GM12878 (cell line): ENCODE measurements around the gene AKAP5. TPM values are rescaled to one million over a fixed set of nuclear protein-coding genes. Genes with fewer than 3 reads are reported as not detected.

ENCODE experiments used
- ATAC-seq: fragments of 200-7000 bp; cut with Tn5 transposase; 3 replicates; pipeline ENCODE4 v1.9.1; 2020; ENCODE audit warnings: mild to moderate bottlenecking, moderate library complexity
- BruUV-seq: library from RNA; stranded (reverse); fragments of 400-500 nt; replicated peaks from 2 replicates; lab custom pipeline; 2021; lab: Mats Ljungman, UMichigan
- CTCF ChIA-PET: fragments of 300-600 bp; sonication (Branson Sonifier 250); formaldehyde crosslinking; extraction: SDS; loops from one replicate; lab custom pipeline; 2021; ENCODE audit warnings: inconsistent platforms; lab: Yijun Ruan, JAX
- POLR2A ChIA-PET: fragments of 350-600 bp; formaldehyde crosslinking; extraction: SDS; loops from one replicate; lab custom pipeline; 2021; ENCODE audit warnings: inconsistent platforms; lab: Charles Lee
- RAD21 ChIA-PET: fragments of 300-600 bp; sonication (Branson Sonifier 250); formaldehyde crosslinking; loops from one replicate; lab custom pipeline; 2023; ENCODE audit warnings: antibody characterized with exemption; ENCODE audit not compliant: unreplicated experiment; lab: Charles Lee
- SMC1A ChIA-PET: fragments of 300-600 bp; sonication (Branson Sonifier 250); formaldehyde crosslinking; loops from one replicate; lab custom pipeline; 2023; ENCODE audit not compliant: unreplicated experiment, uncharacterized antibody; lab: Charles Lee
- DNase-seq: peaks from one replicate; pipeline ENCODE4 v3.0.0-alpha.2; 2011; ENCODE audit warnings: low read depth, low spot score
- FAIRE-seq: peaks from 3 replicates; lab custom pipeline; 2011; peaks lifted over from hg19 to GRCh38; lab: Jason Lieb, UNC
- H2AFZ ChIP-seq: 2 replicates; pipeline ENCODE4 v1.6.0; 2011; ENCODE audit warnings: low read depth, low read length, control low read depth; ENCODE audit not compliant: control insufficient read depth
- H3K27ac ChIP-seq: 2 replicates; pipeline ENCODE4 v1.5.1; 2011; ENCODE audit warnings: control low read depth; ENCODE audit not compliant: control insufficient read depth, insufficient read depth
- H3K27me3 ChIP-seq, 2 experiments: replicated peaks in 1 of 2; 2 replicates each; pipeline versions ENCODE4 v1.6.0 to v1.6.1; 2011; ENCODE audit warnings: low read length in 1 of 2; ENCODE audit not compliant: control insufficient read depth in 2 of 2, insufficient read depth in 2 of 2
- H3K36me3 ChIP-seq, 2 experiments: 2 replicates each; pipeline ENCODE4 v1.5.1; 2011; ENCODE audit warnings: low read length in 1 of 2; ENCODE audit not compliant: control insufficient read depth in 2 of 2, insufficient read depth in 2 of 2
- H3K4me1 ChIP-seq: 2 replicates; pipeline ENCODE4 v1.6.1; 2011; ENCODE audit warnings: mild to moderate bottlenecking, low read length, moderate library complexity, mixed read lengths; ENCODE audit not compliant: control insufficient read depth, insufficient read depth
- H3K4me2 ChIP-seq: 2 replicates; pipeline ENCODE4 v1.6.0; 2011; ENCODE audit warnings: control low read depth; ENCODE audit not compliant: control insufficient read depth, insufficient read depth
- H3K4me3 ChIP-seq: fragments of 200-600 bp; sonication (generic); 2 replicates; pipeline ENCODE4 v1.5.1; 2016
- H3K79me2 ChIP-seq: 2 replicates; pipeline ENCODE4 v1.6.0; 2011; ENCODE audit warnings: low read length; ENCODE audit not compliant: control insufficient read depth, insufficient read depth
- H3K9ac ChIP-seq: 2 replicates; pipeline ENCODE4 v1.8.0; 2011; ENCODE audit warnings: low read length, control low read depth, mixed read lengths; ENCODE audit not compliant: control insufficient read depth, insufficient read depth
- H3K9me3 ChIP-seq: replicated peaks from 3 replicates; pipeline ENCODE4 v1.5.1; 2011; ENCODE audit warnings: mild to moderate bottlenecking, low read length; ENCODE audit not compliant: control insufficient read depth, insufficient read depth
- H4K20me1 ChIP-seq: 2 replicates; pipeline ENCODE4 v1.6.0; 2011; ENCODE audit not compliant: control insufficient read depth, insufficient read depth
- EP300 ChIP-seq, 2 experiments: fragments of 150-350 bp in 1 of 2; IDR thresholded peaks; 2 replicates each; pipeline ENCODE4 v1.6.1; 2011 to 2012; ENCODE audit warnings: low read depth in 2 of 2, low read length in 2 of 2, borderline replicate concordance in 1 of 2, improper control_type of control experiment in 1 of 2, inconsistent platforms in 1 of 2; ENCODE audit not compliant: control insufficient read depth in 1 of 2
- ETV6 ChIP-seq, 2 experiments: fragments of 450-650 bp in 1 of 2; IDR thresholded peaks in 1 of 2; conservative IDR thresholded peaks in 1 of 2; 2 replicates each; pipeline ENCODE4 v1.6.1; 2014; ENCODE audit warnings: antibody characterized with exemption in 1 of 2, borderline replicate concordance in 1 of 2, low read depth in 1 of 2, mild to moderate bottlenecking in 1 of 2, moderate library complexity in 1 of 2
- HDAC2 ChIP-seq: fragments of 200-600 bp; sonication (generic); IDR thresholded peaks from 2 replicates; pipeline ENCODE4 v1.6.1; 2017
- KLF5 ChIP-seq: fragments of 450-650 bp; IDR thresholded peaks from 2 replicates; pipeline ENCODE4 v1.6.1; 2014; ENCODE audit warnings: mild to moderate bottlenecking; ENCODE audit not compliant: partially characterized antibody
- NFYA ChIP-seq: IDR thresholded peaks from 2 replicates; pipeline ENCODE4 v1.6.1; 2011; ENCODE audit warnings: low read depth, mild to moderate bottlenecking, low read length, improper control_type of control experiment, borderline replicate concordance
- NR2F1 ChIP-seq: fragments of 450-650 bp; conservative IDR thresholded peaks from 2 replicates; pipeline ENCODE4 v1.6.1; 2017; ENCODE audit warnings: mild to moderate bottlenecking
- PAX5 ChIP-seq: IDR thresholded peaks from 2 replicates; pipeline ENCODE4 v1.6.1; 2011; ENCODE audit warnings: low read depth, low read length, borderline replicate concordance
- PAX8 ChIP-seq: fragments of 450-650 bp; IDR thresholded peaks from 2 replicates; pipeline ENCODE4 v1.6.1; 2017; ENCODE audit warnings: mild to moderate bottlenecking, moderate library complexity
- PBX3 ChIP-seq: IDR thresholded peaks from 2 replicates; pipeline ENCODE4 v1.6.1; 2011; ENCODE audit warnings: mild to moderate bottlenecking, low read depth, low read length, moderate library complexity; ENCODE audit not compliant: insufficient replicate concordance
- RUNX3 ChIP-seq: IDR thresholded peaks from 2 replicates; pipeline ENCODE4 v1.6.1; 2012; ENCODE audit warnings: low read length, inconsistent platforms
- SMAD5 ChIP-seq: IDR thresholded peaks from 2 replicates; pipeline ENCODE4 v1.6.1; 2016; ENCODE audit warnings: antibody characterized with exemption, low read depth
- SRF ChIP-seq, 2 experiments: IDR thresholded peaks; 2 replicates each; pipeline ENCODE4 v1.6.1; 2011; ENCODE audit warnings: low read depth in 2 of 2, low read length in 2 of 2, mild to moderate bottlenecking in 1 of 2, moderate library complexity in 1 of 2
- SUPT20H ChIP-seq: IDR thresholded peaks from 2 replicates; pipeline ENCODE4 v1.6.1; 2011; ENCODE audit warnings: low read depth, mild to moderate bottlenecking, low read length, moderate library complexity, borderline replicate concordance; ENCODE audit not compliant: control insufficient read depth
- SUZ12 ChIP-seq: fragments of 200-600 bp; sonication (generic); IDR thresholded peaks from one replicate; pipeline ENCODE4 v1.6.1; 2018; ENCODE audit warnings: antibody characterized with exemption, mild to moderate bottlenecking; ENCODE audit not compliant: unreplicated experiment
- TARDBP ChIP-seq: IDR thresholded peaks from 2 replicates; pipeline ENCODE4 v1.6.1; 2016; ENCODE audit warnings: borderline replicate concordance
- YBX1 ChIP-seq: fragments of 450-650 bp; IDR thresholded peaks from 2 replicates; pipeline ENCODE4 v1.6.1; 2016; ENCODE audit warnings: antibody characterized with exemption
- ZNF384 ChIP-seq: IDR thresholded peaks from 2 replicates; pipeline ENCODE4 v1.6.1; 2012; ENCODE audit warnings: low read depth, mild to moderate bottlenecking, low read length, improper control_type of control experiment, borderline replicate concordance
- WGBS: methylation state at CpG from one replicate; pipeline ENCODE4 v1.1.6; 2016; ENCODE audit warnings: low lambda C conversion rate; ENCODE audit not compliant: insufficient replicate concordance, insufficient coverage; ENCODE audit errors: missing lambda C conversion rate; 5-methylcytosine and 5-hydroxymethylcytosine counted together
- in situ Hi-C: fragments of 300-500 bp; cut with MboI; formaldehyde crosslinking; loops from 9 replicates; pipeline ENCODE4 v1.14.3; 2018; ENCODE audit warnings: mixed read lengths
- intact Hi-C: fragments of 100-400 bp; cut with micrococcal nuclease; formaldehyde crosslinking; loops from one replicate; pipeline ENCODE4 v1.14.2; 2022; ENCODE audit not compliant: unreplicated experiment
- polyA plus RNA-seq, 11 experiments: library from polyadenylated mRNA; depleted of rRNA in 4 of 11; unstranded in 6 of 11; stranded (reverse) in 5 of 11; fragments of >200 nt; fragmentation: Nextera tagmentation in 4 of 11; fragmentation: Illumina TruSeq in 1 of 11; extraction: Ambion mirVana in 4 of 11; extraction: Trizol in 1 of 11; gene quantifications; 1 replicate in 1 of 11; 2 replicates in 10 of 11; pipeline versions ENCODE4 v1.2.1 to v1.2.3, GENCODE V29; 2011 to 2016; ENCODE audit warnings: inconsistent platforms in 2 of 11, missing spikeins in 2 of 11, low read depth in 1 of 11
- total RNA-seq, 4 experiments: library from RNA; depleted of rRNA in 3 of 4; stranded (reverse); fragments of >200 nt in 3 of 4; fragmentation: Illumina TruSeq in 1 of 4; extraction: Trizol in 1 of 4; gene quantifications; 2 replicates each; pipeline versions ENCODE4 v1.2.1 to v1.2.3, GENCODE V29; 2013 to 2021

Gene AKAP5
- total and polyA plus RNA-seq, 10 of the 15 experiments (the other 5 are each of a cell fraction or from before 2014, with no cell fraction given): 0.45 to 5.1 (median 1.7) TPM

DNA sequence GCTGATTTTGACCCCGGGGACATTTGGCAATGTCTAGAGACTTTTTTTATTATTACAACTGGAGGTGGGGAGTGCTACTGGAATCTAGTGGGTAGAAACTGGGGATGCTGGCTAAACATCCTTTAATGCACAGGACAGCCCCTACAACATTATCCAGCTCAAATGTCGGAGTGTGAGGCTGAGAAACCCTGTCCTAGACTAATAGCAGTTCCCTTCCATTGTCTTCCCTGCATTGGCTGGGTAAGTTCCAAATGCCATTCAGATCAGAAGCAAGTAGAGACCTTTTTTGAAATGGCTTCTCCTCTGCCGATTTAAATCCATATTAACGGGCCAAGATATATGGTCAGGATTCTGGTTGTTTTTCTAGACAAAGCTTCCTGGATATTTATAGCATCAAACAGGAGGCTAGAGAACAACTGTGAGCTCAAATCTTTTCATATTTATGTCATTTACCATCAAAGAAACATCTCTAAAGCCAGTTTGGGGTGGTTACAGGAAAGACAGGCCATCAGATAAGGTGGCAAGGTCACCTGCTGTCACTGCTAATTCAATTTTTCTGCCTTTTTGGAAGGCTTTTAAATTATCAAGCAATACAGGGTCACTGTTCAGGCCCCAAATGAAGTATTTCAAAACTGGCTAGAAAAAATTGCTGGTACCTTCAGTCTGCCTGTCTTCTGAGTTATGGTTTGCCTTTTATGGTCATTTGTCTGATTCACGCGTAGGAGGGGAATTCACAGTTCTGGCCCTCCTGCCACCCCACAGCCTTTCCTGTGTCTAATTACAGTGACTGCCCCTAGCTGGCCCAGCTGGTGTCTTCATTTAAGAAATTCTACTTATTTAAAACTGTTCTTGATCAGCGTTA lies 20.1 kb upstream of the AKAP5 start (continued):
- TF ChIP-seq NR2F1: peak; percentile 67
- no peak for TF ChIP-seq PAX8
- TF ChIP-seq YBX1: no peak
- peak; percentile 76 for TF ChIP-seq RUNX3
- no peak for TF ChIP-seq SUPT20H
- no peak for TF ChIP-seq NFYA
- no peak for TF ChIP-seq ETV6 (conservative IDR thresholded peaks at IDR 0.05 in 1 of 2, IDR thresholded peaks at IDR 0.05 in 1 of 2; ENCODE audit: borderline replicate concordance in 1 of 2, low read depth in 1 of 2)
- TF ChIP-seq, all 136 proteins: peak for 45

DNA sequence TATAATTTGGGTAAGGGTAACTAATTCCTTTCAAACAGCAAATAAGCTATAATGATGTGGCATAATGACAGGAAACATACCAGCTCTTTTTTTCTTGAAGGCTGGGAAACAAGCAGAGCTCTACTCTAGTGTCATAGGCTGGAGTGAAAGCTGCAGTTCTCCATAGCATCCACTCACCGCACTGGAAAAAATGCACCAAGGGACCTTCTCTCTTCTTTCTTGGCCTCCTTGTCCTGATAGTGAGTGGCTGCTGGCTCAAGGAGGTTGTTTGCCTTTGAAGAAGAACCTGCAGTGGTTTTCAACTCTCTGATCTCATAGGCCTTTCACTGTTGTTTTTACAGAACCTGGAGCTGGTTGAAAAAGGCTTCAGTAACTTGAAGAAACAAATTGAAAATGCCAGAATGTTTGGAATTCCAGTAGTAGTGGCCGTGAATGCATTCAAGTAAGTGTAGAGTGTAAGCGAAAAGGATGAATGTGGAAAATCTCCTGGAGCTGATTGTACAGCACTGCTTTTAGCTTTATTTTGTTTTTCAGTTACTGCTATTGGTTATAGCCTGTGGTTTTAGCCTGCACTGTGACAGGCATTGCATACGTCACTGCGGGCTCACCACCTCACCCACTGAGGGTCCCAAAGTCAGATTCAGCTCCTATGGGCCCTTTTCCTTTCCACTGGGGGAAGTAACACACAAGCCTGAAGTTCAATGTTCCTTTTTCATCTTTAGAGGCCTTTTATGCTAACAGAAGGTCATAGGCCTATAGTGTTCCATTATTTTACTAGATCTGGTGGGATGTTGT lies 17.2 kb upstream of the AKAP5 start:
- no TSS peak for BruUV-seq
- Histone ChIP-seq H3K4me2 (no peak overlapping the region), H3K9me3 (no peaks in the 10 kb centered on the region), H3K27me3 (no peaks in the 10 kb centered on the region), H3K27ac (no peak overlapping the region; the same call in 1 of the 2 replicates), H3K79me2 (no peaks in the 10 kb centered on the region; the same call in 1 of the 2 replicates), H3K4me1 (peaks cover 22% of the 10 kb centered on the region), H3K36me3 (peaks cover 19 to 29% of the 10 kb centered on the region in 2 experiments), H3K9ac (no peak overlapping the region), H3K4me3 (no peak overlapping the region), H4K20me1 (no peaks in the 10 kb centered on the region), H2AFZ (no peak overlapping the region)
- DNase-seq (no peak), FAIRE-seq (no peak), ATAC-seq (no peak)
- ChIA-PET RAD21 (interaction anchor here (0.8 to 1.9 kb wide), 4 partner anchors 16 to 60 kb away, joined by 4 to 7 read pairs (median 4); partner anchors contain the start of gene MTHFD1), CTCF (interaction anchor here (0.7 to 7.9 kb wide), 6 partner anchors 12 to 110 kb away, joined by 3 to 60 read pairs (median 5); partner anchors contain the start of genes AKAP5 and MTHFD1), SMC1A (interaction anchor here (0.8 to 8.2 kb wide), 5 partner anchors 12 to 113 kb away, joined by 3 to 95 read pairs (median 4); partner anchors contain the start of gene AKAP5), POLR2A (interaction anchor here (0.7 to 2.3 kb wide), 7 partner anchors 11 to 60 kb away, joined by 3 to 11 read pairs (median 3); partner anchors contain the start of gene MTHFD1)
- in situ Hi-C loops (no loop called here), intact Hi-C loops (no loop called here)
- WGBS: over 99% methylated on average over 5 of the region's 5 CpGs
- TF ChIP-seq ZNF384 (no peak), SRF (IDR thresholded peaks at IDR 0.05; ENCODE audit: low read depth in 2 of 2, low read length in 2 of 2) (no peak), TARDBP (no peak), PBX3 (no peak), PAX5 (no peak), SMAD5 (no peak), KLF5 (no peak), HDAC2 (no peak), EP300 (IDR thresholded peaks at IDR 0.05; ENCODE audit: borderline replicate concordance in 1 of 2, control insufficient read depth in 1 of 2, low read depth in 2 of 2, low read length in 2 of 2) (no peak), SUZ12 (no peak)
